K562 (cell line): ENCODE measurements around the gene SLC6A9. TPM values are rescaled to one million over a fixed set of nuclear protein-coding genes. Genes with fewer than 3 reads are reported as not detected.
A peak's percentile ranks its signal among the peaks of the same experiment; 100 is the strongest.

Experiments used
- ATAC-seq: fragments of 200-7000 bp; cut with Tn5 transposase; 3 replicates; pipeline ENCODE4 v1.9.1; 2020; ENCODE audit warnings: moderate library complexity
- BruUV-seq: library from RNA; stranded (reverse); fragments of 400-500 nt; replicated peaks from 2 replicates; lab custom pipeline; 2021; lab: Mats Ljungman, UMichigan
- CTCF ChIA-PET: fragments of 300-600 bp; formaldehyde crosslinking; extraction: SDS; loops from one replicate; lab custom pipeline; 2021; ENCODE audit warnings: low intra/inter-chr PET ratio; lab: Yijun Ruan, JAX
- POLR2A ChIA-PET: fragments of 300-600, 350-650 bp; sonication (Branson Sonifier 250); formaldehyde crosslinking; extraction: SDS; loops from one replicate; lab custom pipeline; 2021; ENCODE audit warnings: antibody characterized with exemption, inconsistent platforms; lab: Yijun Ruan, JAX
- DNase-seq, 4 experiments: peaks; one replicate each; pipeline versions ENCODE4 v3.0.0 to v3.0.0-alpha.2; 2011 to 2018; ENCODE audit warnings: low spot score in 3 of 4, mixed read lengths in 3 of 4; ENCODE audit errors: extremely low read depth in 1 of 4
- FAIRE-seq: peaks from 2 replicates; lab custom pipeline; 2011; peaks lifted over from hg19 to GRCh38; lab: Jason Lieb, UNC
- H2AFZ ChIP-seq: 2 replicates; pipeline ENCODE4 v1.6.0; 2011; ENCODE audit warnings: low read depth, low read length, control low read depth, inconsistent platforms
- H3K27ac ChIP-seq: fragments of 200-600 bp; 3 replicates; pipeline ENCODE4 v1.8.0; 2011; ENCODE audit warnings: low read depth, mild to moderate bottlenecking, control low read depth, inconsistent platforms, low read length, moderate library complexity, mixed read lengths; ENCODE audit errors: extremely low read depth
- H3K27me3 ChIP-seq, 2 experiments: fragments of 300-600 bp in 1 of 2; 2 replicates in 1 of 2; 3 replicates in 1 of 2; pipeline versions ENCODE4 v1.6.0 to v1.8.0; 2011; ENCODE audit warnings: inconsistent platforms in 2 of 2, low read length in 2 of 2, mild to moderate bottlenecking in 1 of 2, mixed read lengths in 1 of 2, moderate library complexity in 1 of 2; ENCODE audit not compliant: control insufficient read depth in 2 of 2, insufficient read depth in 2 of 2
- H3K36me3 ChIP-seq: fragments of 300-600 bp; 3 replicates; pipeline ENCODE4 v1.8.0; 2011; ENCODE audit warnings: mild to moderate bottlenecking, low read length, inconsistent platforms; ENCODE audit not compliant: control insufficient read depth, insufficient read depth
- H3K4me1 ChIP-seq, 2 experiments: fragments of 200-600 bp in 1 of 2; replicated peaks in 1 of 2; 2 replicates in 1 of 2; 3 replicates in 1 of 2; pipeline versions ENCODE4 v1.5.1 to v1.8.0; 2011; ENCODE audit warnings: inconsistent platforms in 2 of 2, low read length in 2 of 2, mild to moderate bottlenecking in 1 of 2, mixed read lengths in 1 of 2, moderate library complexity in 1 of 2; ENCODE audit not compliant: control insufficient read depth in 2 of 2, insufficient read depth in 2 of 2
- H3K4me2 ChIP-seq: 2 replicates; pipeline ENCODE4 v1.6.1; 2011; ENCODE audit warnings: low read length, control low read depth, inconsistent platforms, mixed read lengths; ENCODE audit not compliant: insufficient read depth
- H3K4me3 ChIP-seq: fragments of 200-600 bp; sonication (generic), shearing (Covaris generic); 2 replicates; pipeline ENCODE4 v1.5.1; 2016; ENCODE audit warnings: control low read depth, inconsistent platforms
- H3K79me2 ChIP-seq: fragments of 200-600 bp; 3 replicates; pipeline ENCODE4 v1.8.0; 2011; ENCODE audit warnings: low read length, inconsistent platforms; ENCODE audit not compliant: control insufficient read depth, insufficient read depth
- H3K9ac ChIP-seq, 2 experiments: 2 replicates each; pipeline versions ENCODE4 v1.6.0 to v1.6.1; 2011; ENCODE audit warnings: low read depth in 2 of 2, low read length in 2 of 2, control low read depth in 1 of 2, inconsistent platforms in 1 of 2, mild to moderate bottlenecking in 1 of 2, mixed read lengths in 1 of 2; ENCODE audit not compliant: insufficient read depth in 1 of 2
- H3K9me1 ChIP-seq: one replicate; pipeline ENCODE4 v1.6.0; 2011; ENCODE audit warnings: inconsistent platforms, mild to moderate bottlenecking, low read length, moderate library complexity; ENCODE audit not compliant: control insufficient read depth, insufficient read depth
- H3K9me3 ChIP-seq: replicated peaks from 2 replicates; pipeline ENCODE4 v1.5.1; 2011; ENCODE audit warnings: low read depth, low read length, inconsistent platforms; ENCODE audit not compliant: control insufficient read depth, insufficient read depth
- H4K20me1 ChIP-seq: replicated peaks from 2 replicates; pipeline ENCODE4 v1.6.1; 2011; ENCODE audit warnings: low read length, inconsistent platforms, mixed read lengths; ENCODE audit not compliant: control insufficient read depth, insufficient read depth
- HIVEP1 ChIP-seq: fragments of 250-450 bp; sonication (Bioruptor Pico); IDR thresholded peaks from 2 replicates; pipeline ENCODE4 v1.4.0; 2020; ENCODE audit warnings: mild to moderate bottlenecking
- POLR3G ChIP-seq: IDR thresholded peaks from 2 replicates; pipeline ENCODE4 v1.6.1; 2011; ENCODE audit not compliant: insufficient read length, insufficient replicate concordance; ENCODE audit errors: extremely low read depth
- RBFOX2 ChIP-seq: fragments of 200-400 bp; formaldehyde crosslinking; IDR thresholded peaks from 2 replicates; pipeline ENCODE4 v1.6.1; 2017; ENCODE audit warnings: low read depth, mild to moderate bottlenecking, low read length, moderate library complexity
- ZBTB33 ChIP-seq: sonication (generic); formaldehyde crosslinking; IDR thresholded peaks from 2 replicates; pipeline ENCODE4 v1.8.1; 2023; ENCODE audit warnings: mild to moderate bottlenecking, missing genetic modification reagents
- WGBS: fragments of 100-300 bp; shearing (Covaris generic); methylation state at CpG from one replicate; pipeline ENCODE4 v1.1.6; 2016; ENCODE audit warnings: low coverage, mixed read lengths; ENCODE audit not compliant: insufficient coverage; ENCODE audit errors: missing lambda C conversion rate; 5-methylcytosine and 5-hydroxymethylcytosine counted together
- in situ Hi-C: fragments of 300-500 bp; cut with MboI; formaldehyde crosslinking; loops from 4 replicates; pipeline ENCODE4 v1.15.0; 2018; ENCODE audit warnings: inconsistent platforms, mixed read lengths
- intact Hi-C: fragments of 100-400 bp; cut with micrococcal nuclease; formaldehyde crosslinking; loops from 2 replicates; pipeline ENCODE4 v1.14.2; 2022
- polyA plus RNA-seq, 8 experiments: library from polyadenylated mRNA; depleted of rRNA in 4 of 8; stranded (reverse) in 5 of 8; unstranded in 3 of 8; fragments of >200 nt; fragmentation: Nextera tagmentation in 2 of 8; fragmentation: Illumina TruSeq in 1 of 8; extraction: Ambion mirVana in 2 of 8; extraction: Trizol in 1 of 8; gene quantifications; 2 replicates each; pipeline versions ENCODE4 v1.2.1 to v1.2.3, GENCODE V29; 2011 to 2014; ENCODE audit warnings: inconsistent platforms in 1 of 8, missing spikeins in 1 of 8
- total RNA-seq, 7 experiments: library from RNA; depleted of rRNA in 6 of 7; stranded (reverse); fragments of >200 nt in 6 of 7; fragmentation: Illumina TruSeq in 2 of 7; extraction: Trizol in 2 of 7; gene quantifications; 2 replicates each; pipeline versions ENCODE4 v1.2.1 to v1.2.3, GENCODE V29; 2011 to 2021; ENCODE audit warnings: low replicate concordance in 1 of 7

SLC6A9 gene
- total and polyA plus RNA-seq, 9 of the 15 experiments (the other 6 are each of a cell fraction or from before 2014, with no cell fraction given), result 0.17 to 18.7 (median 2.9) TPM

GRCh38 chr1:43981135-43981491 is 50.1 kb downstream of the SLC6A9 start:
- intact Hi-C loops (no loop called here), in situ Hi-C loops (no loop called here)
- H2AFZ ChIP-seq, result no peak overlapping the region
- peaks cover 81% of the 10 kb centered on the region for H3K36me3 ChIP-seq
- peaks cover 67% of the 10 kb centered on the region for H3K79me2 ChIP-seq
- H3K9me1 ChIP-seq, result peaks cover 21% of the 10 kb centered on the region
- peak overlapping the region; percentile 75 to 99; a peak in 3 of 4 replicates for H3K9ac ChIP-seq
- no peak overlapping the region for H3K27ac ChIP-seq
- H3K4me1 ChIP-seq, result peaks cover 42 to 78% of the 10 kb centered on the region in 2 experiments
- no peak overlapping the region for H3K4me3 ChIP-seq
- no peak for DNase-seq
- no peak for FAIRE-seq
- no peak overlapping the region; the same call in 1 of the 2 replicates for H3K4me2 ChIP-seq
- peaks cover 25% of the 10 kb centered on the region for H4K20me1 ChIP-seq
- H3K9me3 ChIP-seq, result no peaks in the 10 kb centered on the region
- ATAC-seq, result no peak
- no TSS peak for BruUV-seq
- CTCF ChIA-PET, result no interaction called here
- no peaks in the 10 kb centered on the region for H3K27me3 ChIP-seq
- TF ChIP-seq ZBTB33 (CRISPR knock-in tag) (0 out of 2 replicates have a peak, but pooled peaks have one; percentile 60), HIVEP1 (CRISPR knock-in tag) (no peak), RBFOX2 (peak; percentile 41; the same call in 1 of the 2 replicates), POLR3G (no peak)
- 94% methylated on average over 15 of the region's 20 CpGs for WGBS
- POLR2A ChIA-PET, result interaction anchor here (0.6 to 1.2 kb wide), 3 partner anchors 8 to 67 kb away, joined by 3 to 4 read pairs (median 3); no protein-coding TSS in a partner anchor
